Activated CD4-positive, CD25-positive, alpha-beta regulatory T cell treated with anti-CD3 and anti-CD28 coated beads, Interleukin-2, amount 50 U/mL, for 16 hours (primary cell): ENCODE data around the gene TSHZ2.
A peak's percentile ranks its signal among the peaks of the same experiment; 100 is the strongest.
"Not testable (repeated sequence)": the region's sequence is repeated elsewhere in the genome, so short reads cannot be mapped to it uniquely, and the experiment has no call there.

ENCODE experiments used
- DNase-seq: peaks from one replicate; pipeline ENCODE4 v3.0.0-alpha.2; 2020; ENCODE audit warnings: low read depth, low spot score

TSHZ2 gene

GRCh38 chr20:53411891-53412290 is 439.7 kb downstream of the TSHZ2 start:
- no peak for DNase-seq

GRCh38 chr20:53412577-53413185 is 440.5 kb downstream of the TSHZ2 start:
- DNase-seq = no peak

GRCh38 chr20:53413186-53413631 is 441.1 kb downstream of the TSHZ2 start:
- DNase-seq = peak; percentile 8

GRCh38 chr20:53413845-53414244 is 441.7 kb downstream of the TSHZ2 start:
- DNase-seq = not testable (repeated sequence)

- DNase-seq = no peak
Measured at GRCh38 chr20:53419693-53420460, 447.7 kb downstream of the TSHZ2 start.

GRCh38 chr20:53421343-53421742 is 449.2 kb downstream of the TSHZ2 start:
- no peak for DNase-seq

- no peak for DNase-seq
Measured at GRCh38 chr20:53422039-53422438, 449.9 kb downstream of the TSHZ2 start.

GRCh38 chr20:53423587-53424146 is 451.5 kb downstream of the TSHZ2 start:
- no peak for DNase-seq

- DNase-seq = no peak
Measured at GRCh38 chr20:53425481-53425880, 453.3 kb downstream of the TSHZ2 start.

GRCh38 chr20:53425941-53426340 is 453.8 kb downstream of the TSHZ2 start:
- DNase-seq = no peak

GRCh38 chr20:53426766-53427312 is 454.7 kb downstream of the TSHZ2 start:
- no peak for DNase-seq

- no peak for DNase-seq
Measured at GRCh38 chr20:53427951-53428350, 455.8 kb downstream of the TSHZ2 start.

GRCh38 chr20:53428588-53428987 is 456.4 kb downstream of the TSHZ2 start:
- DNase-seq = no peak

- DNase-seq = no peak
Measured at GRCh38 chr20:53428996-53429395, 456.8 kb downstream of the TSHZ2 start.

GRCh38 chr20:53434662-53435061 is 462.5 kb downstream of the TSHZ2 start:
- no peak for DNase-seq

GRCh38 chr20:53436927-53437326 is 464.8 kb downstream of the TSHZ2 start:
- not testable (repeated sequence) for DNase-seq

- DNase-seq = no peak
Measured at GRCh38 chr20:53438368-53438767, 466.2 kb downstream of the TSHZ2 start.

- DNase-seq = no peak
Measured at GRCh38 chr20:53439046-53439445, 466.9 kb downstream of the TSHZ2 start.

- DNase-seq = no peak
Measured at GRCh38 chr20:53439616-53440015, 467.5 kb downstream of the TSHZ2 start.

- no peak for DNase-seq
Measured at GRCh38 chr20:53444401-53445149, 472.4 kb downstream of the TSHZ2 start.

GRCh38 chr20:53445321-53445731 is 473.2 kb downstream of the TSHZ2 start:
- no peak for DNase-seq

GRCh38 chr20:53445932-53446331 is 473.8 kb downstream of the TSHZ2 start:
- no peak for DNase-seq
